Fibroblast of mammary gland (primary cell): ENCODE results near the gene IFI27.
A peak's percentile ranks its signal among the peaks of the same experiment; 100 is the strongest.

Experiments
- DNase-seq: peaks from one replicate; pipeline ENCODE4 v3.0.0-alpha.2; 2010; ENCODE audit warnings: low read depth
- H3K4me3 ChIP-seq: 2 replicates; pipeline ENCODE4 v1.5.1; 2011; ENCODE audit warnings: low read depth, mild to moderate bottlenecking, low read length, moderate library complexity; ENCODE audit not compliant: control insufficient read depth
- TF ChIP-seq, protein P1 (sequence below): conservative IDR thresholded peaks from 2 replicates; pipeline ENCODE4 v1.5.1; 2011; ENCODE audit warnings: low read depth, low read length, inconsistent platforms; ENCODE audit not compliant: control insufficient read depth, insufficient read depth

Gene IFI27

DNA sequence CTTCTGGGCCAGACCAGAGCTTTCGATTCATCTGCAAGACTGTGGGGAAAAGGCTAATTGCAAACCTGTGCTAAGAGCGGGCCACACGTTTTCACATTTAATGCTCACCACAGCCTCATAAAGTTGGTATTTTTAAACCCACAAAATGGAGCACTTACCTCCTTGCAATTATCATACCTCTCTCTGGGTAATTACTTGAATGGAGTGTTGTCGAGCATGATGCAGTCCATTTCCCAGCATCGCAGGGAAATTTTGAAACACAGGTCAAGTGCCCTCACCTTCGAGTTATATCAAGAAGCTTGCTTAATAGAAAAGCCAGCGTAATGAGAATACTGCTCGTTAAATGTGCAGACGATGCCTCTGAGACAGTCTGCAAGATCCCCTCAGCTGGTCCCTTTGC lies 27.7 kb downstream of the IFI27 start:
- no peak overlapping the region for H3K4me3 ChIP-seq
- TF ChIP-seq, protein P1, sequence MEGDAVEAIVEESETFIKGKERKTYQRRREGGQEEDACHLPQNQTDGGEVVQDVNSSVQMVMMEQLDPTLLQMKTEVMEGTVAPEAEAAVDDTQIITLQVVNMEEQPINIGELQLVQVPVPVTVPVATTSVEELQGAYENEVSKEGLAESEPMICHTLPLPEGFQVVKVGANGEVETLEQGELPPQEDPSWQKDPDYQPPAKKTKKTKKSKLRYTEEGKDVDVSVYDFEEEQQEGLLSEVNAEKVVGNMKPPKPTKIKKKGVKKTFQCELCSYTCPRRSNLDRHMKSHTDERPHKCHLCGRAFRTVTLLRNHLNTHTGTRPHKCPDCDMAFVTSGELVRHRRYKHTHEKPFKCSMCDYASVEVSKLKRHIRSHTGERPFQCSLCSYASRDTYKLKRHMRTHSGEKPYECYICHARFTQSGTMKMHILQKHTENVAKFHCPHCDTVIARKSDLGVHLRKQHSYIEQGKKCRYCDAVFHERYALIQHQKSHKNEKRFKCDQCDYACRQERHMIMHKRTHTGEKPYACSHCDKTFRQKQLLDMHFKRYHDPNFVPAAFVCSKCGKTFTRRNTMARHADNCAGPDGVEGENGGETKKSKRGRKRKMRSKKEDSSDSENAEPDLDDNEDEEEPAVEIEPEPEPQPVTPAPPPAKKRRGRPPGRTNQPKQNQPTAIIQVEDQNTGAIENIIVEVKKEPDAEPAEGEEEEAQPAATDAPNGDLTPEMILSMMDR = no peak
- DNase-seq = no peak

DNA sequence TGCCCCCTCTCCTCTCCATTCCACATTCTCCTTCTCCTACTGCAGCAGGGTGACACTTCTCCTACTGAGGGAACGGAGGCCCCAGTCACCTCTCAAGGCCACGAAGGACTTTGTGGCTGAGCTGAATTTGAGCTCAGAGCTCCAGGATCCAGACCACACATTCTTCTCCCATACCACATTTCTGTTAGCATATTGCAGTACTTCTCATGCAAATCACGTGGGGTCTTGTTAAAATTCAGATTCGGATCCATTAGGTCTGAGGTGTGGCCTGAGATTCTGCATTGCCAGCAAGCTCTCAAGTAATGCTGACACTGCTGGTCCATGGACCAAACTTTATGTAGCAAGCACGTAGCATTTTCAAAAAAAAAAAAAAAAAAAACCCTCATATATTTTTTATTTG lies 28.5 kb downstream of the IFI27 start:
- no peak overlapping the region for H3K4me3 ChIP-seq
- DNase-seq = no peak
- TF ChIP-seq, protein P1 = no peak

DNA sequence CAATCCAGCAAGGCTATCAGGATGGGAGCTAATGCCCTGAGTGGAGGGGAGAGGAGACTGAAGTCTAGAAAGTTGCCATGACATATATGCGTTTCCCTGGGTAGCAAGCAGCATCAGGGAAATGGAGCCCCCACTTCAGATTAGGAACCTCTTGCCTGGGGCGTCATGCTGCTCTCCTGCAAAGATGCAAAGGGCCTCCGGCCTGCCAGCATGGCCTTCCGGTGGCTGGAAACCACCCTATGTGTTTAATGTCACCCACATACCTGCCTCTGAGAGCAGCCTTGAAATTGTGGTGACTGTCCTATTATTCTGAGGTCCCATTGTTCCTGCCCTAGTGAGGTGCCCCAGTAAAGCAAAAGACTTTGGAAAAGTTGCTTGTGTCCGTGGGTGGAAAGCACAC lies 28.9 kb downstream of the IFI27 start:
- TF ChIP-seq, protein P1 = no peak
- DNase-seq = no peak

DNA sequence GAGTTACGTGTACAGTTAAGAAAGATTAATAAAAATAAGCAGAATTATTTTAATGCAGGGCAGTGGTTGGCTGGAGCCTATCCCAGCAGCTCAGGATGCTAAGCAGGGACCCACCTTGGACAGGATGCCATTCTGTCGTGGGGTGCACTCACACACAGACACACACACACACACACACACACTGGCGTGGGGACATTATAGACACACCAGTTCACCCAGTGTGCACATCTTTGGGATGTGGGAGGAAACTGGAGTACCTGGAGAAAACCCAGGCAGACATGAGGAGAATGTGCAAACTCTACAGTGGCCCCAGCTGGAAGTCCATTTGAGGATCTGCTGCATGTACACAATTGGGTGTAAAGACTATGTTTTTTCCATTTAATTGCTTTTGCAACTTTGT lies 31.7 kb downstream of the IFI27 start:
- DNase-seq = no peak
- TF ChIP-seq, protein P1 = no peak
- H3K4me3 ChIP-seq = no peak overlapping the region

More for the DNA sequence above, 28.9 kb downstream of the IFI27 start:
- no peak overlapping the region for H3K4me3 ChIP-seq

DNA sequence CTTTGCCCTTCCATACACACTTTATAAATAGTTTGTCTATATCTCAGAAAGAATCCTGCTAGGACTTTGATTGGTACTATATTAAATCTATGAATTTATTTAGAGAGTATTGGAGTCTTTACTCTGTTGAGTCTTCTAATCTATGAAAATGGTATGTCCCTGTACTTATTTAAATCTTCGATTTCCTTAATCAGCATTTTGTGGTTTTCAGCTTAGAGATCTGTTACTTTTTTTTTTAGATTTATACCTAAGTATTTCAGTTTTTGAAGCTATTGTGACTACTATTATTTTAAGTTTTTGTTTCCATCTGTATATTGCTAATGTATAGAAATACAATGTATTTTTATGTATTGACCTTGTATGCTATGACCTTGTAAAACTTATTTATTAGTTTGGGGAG lies 32.3 kb downstream of the IFI27 start:
- no peak overlapping the region for H3K4me3 ChIP-seq
- no peak for DNase-seq
- TF ChIP-seq, protein P1 = no peak

DNA sequence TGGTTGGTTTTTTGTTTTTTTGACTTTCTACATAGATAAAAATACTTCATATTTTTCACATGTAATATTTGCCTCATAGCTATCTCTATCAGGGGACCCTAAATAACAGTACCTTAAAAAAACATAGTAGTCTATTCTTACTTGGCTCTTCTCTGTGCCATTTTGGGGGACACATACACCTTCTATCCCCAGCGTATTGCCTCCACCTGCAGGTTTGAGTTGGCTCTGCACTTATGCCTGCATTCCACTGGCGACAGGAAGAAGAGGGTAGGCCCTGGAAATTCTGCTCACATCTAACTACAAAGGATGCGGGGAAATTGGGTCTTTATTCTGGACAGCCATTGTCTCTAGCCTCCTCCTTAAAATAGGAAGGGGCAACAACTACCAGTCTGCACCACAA lies 32.7 kb downstream of the IFI27 start:
- DNase-seq = no peak
- TF ChIP-seq, protein P1 = peak; percentile 34
- H3K4me3 ChIP-seq = no peak overlapping the region

DNA sequence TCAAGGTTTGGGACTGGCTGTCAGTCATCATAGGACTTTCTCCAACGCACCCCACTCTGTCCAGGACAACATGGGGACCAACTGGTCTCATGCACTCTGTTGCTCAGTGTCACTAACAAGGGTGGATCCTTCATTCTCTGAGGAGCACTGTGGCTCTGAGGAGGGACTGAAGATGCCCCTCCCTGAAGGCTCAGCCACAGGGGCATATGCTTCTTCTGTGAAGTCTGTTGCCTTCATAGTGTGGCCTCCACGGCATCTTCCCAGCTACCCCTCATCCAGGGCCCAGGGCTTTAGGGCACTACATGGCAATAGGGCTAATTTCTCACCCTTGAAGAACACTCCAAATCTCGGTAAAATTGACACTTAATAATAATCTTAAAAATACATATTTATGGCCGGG lies 33.2 kb downstream of the IFI27 start:
- DNase-seq = no peak
- H3K4me3 ChIP-seq = no peak overlapping the region
- TF ChIP-seq, protein P1 = no peak
